Fibroblast of mammary gland (primary cell): ENCODE measurements around the gene IRX4.
"Not testable (repeated sequence)": the region's sequence is repeated elsewhere in the genome, so short reads cannot be mapped to it uniquely, and the experiment has no call there.

Experiments used
- DNase-seq: peaks from one replicate; pipeline ENCODE4 v3.0.0-alpha.2; 2010; ENCODE audit warnings: low read depth
- H3K4me3 ChIP-seq: 2 replicates; pipeline ENCODE4 v1.5.1; 2011; ENCODE audit warnings: low read depth, mild to moderate bottlenecking, low read length, moderate library complexity; ENCODE audit not compliant: control insufficient read depth
- TF ChIP-seq, protein P1 (sequence below): conservative IDR thresholded peaks from 2 replicates; pipeline ENCODE4 v1.5.1; 2011; ENCODE audit warnings: low read depth, low read length, inconsistent platforms; ENCODE audit not compliant: control insufficient read depth, insufficient read depth

IRX4 gene

DNA sequence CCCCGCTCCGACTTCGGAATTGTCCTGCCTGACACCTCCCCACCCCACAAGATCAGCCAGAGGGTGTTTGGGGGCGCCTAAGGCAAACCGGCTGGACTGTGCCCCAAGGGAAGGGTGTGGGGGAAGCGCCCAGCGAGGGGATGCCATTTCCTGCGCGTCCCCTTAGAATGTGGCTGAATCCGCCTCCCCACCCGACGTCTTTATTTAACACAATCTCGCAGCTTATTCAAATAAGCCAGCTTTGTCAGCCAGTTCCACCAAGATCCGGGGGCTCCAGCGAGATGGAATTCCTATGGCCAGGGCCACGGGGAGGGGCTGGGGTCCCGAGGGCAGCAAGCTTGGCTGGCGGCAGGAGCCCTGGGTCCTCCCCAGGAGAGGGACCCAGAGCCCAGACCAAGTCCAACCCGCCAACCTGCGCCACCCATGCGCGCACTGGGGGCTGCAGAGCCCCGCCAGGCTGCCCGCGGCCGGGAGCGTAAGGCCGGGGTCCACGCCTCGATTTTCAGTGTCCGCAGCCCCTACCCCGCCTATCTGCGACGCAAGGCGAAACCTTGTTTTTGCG is 7.4 kb downstream of the IRX4 start:
- no peak for DNase-seq
- no peak overlapping the region for H3K4me3 ChIP-seq
- TF ChIP-seq, protein P1, sequence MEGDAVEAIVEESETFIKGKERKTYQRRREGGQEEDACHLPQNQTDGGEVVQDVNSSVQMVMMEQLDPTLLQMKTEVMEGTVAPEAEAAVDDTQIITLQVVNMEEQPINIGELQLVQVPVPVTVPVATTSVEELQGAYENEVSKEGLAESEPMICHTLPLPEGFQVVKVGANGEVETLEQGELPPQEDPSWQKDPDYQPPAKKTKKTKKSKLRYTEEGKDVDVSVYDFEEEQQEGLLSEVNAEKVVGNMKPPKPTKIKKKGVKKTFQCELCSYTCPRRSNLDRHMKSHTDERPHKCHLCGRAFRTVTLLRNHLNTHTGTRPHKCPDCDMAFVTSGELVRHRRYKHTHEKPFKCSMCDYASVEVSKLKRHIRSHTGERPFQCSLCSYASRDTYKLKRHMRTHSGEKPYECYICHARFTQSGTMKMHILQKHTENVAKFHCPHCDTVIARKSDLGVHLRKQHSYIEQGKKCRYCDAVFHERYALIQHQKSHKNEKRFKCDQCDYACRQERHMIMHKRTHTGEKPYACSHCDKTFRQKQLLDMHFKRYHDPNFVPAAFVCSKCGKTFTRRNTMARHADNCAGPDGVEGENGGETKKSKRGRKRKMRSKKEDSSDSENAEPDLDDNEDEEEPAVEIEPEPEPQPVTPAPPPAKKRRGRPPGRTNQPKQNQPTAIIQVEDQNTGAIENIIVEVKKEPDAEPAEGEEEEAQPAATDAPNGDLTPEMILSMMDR: no peak

DNA sequence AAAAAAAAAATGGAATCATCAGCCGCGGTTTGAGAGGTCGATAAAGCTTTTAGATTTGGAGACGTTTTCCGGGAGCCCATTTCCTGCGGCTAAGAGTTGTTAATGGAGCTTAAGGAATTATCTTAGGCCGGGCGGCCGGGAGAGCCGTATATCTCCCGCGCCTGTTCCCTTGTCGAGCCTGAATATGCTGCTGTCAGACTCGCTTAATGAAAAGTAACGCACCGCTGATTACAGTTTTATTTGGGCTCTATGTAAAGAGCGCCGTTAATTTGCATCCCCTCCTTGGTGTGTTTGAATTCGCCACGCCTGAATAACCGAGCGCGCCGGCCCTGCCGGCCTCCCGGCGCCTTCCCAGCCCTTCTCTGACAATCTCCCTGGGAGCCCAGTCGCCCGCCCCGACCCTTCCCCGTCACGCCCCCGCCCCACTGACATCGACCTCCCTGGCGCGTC is 7.9 kb downstream of the IRX4 start:
- no peak for DNase-seq
- TF ChIP-seq, protein P1: no peak
- no peak overlapping the region for H3K4me3 ChIP-seq

GRCh38 chr5:1874348-1874747 is 8.4 kb downstream of the IRX4 start:
- H3K4me3 ChIP-seq: no peak overlapping the region
- no peak for DNase-seq
- TF ChIP-seq, protein P1: no peak

DNA sequence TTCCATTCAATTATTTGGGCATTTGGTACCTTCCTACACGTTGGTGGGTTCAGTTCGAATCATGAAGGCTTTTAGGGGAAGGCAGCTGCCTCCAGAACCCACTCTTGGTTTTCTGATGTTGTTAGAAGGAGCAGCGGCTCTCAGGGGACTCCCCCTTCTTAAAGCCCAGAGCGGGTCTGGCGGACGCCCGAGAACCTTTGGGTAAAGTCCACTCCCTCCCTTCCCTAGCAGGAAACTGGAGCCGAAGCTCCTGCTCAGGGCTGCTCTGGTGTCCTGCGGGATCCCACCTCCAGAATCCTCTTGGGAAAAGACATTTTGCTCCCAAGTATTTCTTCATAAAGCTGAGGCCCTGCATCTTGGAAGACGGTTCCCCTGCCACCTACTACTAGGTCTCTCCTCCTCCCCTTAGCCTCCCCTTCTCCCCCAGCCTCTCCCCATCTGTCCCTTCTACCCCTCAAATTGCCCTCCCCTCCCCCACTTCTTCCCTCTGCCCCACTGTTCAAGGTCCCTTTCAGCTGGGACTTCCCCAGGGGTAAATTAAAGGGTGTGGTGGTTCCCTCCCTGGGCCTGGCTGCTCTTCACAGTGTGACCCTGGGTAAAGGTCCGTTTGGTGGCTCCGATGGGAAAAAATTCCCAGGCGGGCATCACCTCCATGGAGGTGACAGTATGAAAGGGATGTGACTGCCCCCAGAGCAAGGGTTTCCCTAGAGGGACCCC is 9.3 kb downstream of the IRX4 start:
- DNase-seq: no peak
- H3K4me3 ChIP-seq: no peak overlapping the region
- TF ChIP-seq, protein P1: no peak

DNA sequence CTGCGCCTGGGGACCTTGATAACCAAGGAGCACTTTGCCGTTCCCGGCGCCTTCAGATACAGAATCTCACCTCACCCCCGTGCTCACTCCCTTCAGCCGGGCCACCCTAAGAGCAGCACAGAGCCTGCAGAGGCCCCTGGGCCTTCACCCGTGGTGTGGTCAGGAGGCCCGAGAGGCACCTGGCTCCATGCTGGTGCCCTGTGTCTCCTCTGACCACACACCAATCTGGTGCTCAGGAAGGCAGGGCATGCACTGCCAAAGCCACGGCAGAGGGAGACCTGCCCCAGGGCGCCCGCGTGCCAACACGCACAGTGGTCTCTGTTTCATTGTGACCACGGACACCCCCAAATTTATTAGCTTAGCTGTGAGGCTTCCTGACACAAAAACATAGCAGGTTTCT is 11.3 kb downstream of the IRX4 start:
- DNase-seq: no peak
- no peak overlapping the region for H3K4me3 ChIP-seq
- TF ChIP-seq, protein P1: no peak

DNA sequence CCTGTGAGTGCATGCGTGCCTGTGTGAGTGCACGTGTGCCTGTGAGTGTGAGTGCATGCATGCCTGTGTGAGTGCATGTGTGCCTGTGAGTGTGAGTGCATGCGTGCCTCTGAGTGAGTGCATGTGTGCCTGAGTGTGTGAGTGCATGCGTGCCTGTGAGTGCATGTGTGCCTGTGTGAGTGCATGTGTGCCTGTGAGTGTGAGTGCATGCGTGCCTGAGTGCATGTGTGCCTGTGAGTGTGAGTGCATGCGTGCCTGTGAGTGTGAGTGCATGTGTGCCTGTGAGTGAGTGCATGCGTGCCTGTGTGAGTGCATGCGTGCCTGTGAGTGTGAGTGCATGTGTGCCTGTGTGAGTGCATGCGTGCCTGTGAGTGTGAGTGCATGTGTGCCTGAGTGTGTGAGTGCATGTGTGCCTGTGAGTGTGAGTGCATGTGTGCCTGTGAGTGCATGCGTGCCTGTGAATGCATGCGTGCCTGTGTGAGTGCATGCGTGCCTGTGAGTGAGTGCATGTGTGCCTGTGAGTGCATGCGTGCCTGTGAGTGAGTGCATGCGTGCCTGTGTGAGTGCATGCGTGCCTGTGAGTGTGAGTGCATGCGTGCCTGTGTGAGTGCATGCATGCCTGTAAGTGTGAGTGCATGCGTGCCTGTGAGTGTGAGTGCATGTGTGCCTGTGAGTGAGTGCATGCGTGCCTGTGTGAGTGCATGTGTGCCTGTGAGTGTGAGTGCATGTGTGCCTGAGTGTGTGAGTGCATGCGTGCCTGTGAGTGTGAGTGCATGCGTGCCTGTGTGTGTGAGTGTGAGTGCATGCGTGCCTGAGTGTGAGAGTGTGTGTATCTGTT is 12.1 kb downstream of the IRX4 start:
- DNase-seq, H3K4me3 ChIP-seq: not testable (repeated sequence)
